Measurements from ENCODE around the gene NRAP. TPM values are rescaled to one million over a fixed set of nuclear protein-coding genes. Genes with fewer than 3 reads are reported as not detected.

Gene NRAP
- total RNA-seq, 4 donors from 2014 or later: not detected

DNA sequence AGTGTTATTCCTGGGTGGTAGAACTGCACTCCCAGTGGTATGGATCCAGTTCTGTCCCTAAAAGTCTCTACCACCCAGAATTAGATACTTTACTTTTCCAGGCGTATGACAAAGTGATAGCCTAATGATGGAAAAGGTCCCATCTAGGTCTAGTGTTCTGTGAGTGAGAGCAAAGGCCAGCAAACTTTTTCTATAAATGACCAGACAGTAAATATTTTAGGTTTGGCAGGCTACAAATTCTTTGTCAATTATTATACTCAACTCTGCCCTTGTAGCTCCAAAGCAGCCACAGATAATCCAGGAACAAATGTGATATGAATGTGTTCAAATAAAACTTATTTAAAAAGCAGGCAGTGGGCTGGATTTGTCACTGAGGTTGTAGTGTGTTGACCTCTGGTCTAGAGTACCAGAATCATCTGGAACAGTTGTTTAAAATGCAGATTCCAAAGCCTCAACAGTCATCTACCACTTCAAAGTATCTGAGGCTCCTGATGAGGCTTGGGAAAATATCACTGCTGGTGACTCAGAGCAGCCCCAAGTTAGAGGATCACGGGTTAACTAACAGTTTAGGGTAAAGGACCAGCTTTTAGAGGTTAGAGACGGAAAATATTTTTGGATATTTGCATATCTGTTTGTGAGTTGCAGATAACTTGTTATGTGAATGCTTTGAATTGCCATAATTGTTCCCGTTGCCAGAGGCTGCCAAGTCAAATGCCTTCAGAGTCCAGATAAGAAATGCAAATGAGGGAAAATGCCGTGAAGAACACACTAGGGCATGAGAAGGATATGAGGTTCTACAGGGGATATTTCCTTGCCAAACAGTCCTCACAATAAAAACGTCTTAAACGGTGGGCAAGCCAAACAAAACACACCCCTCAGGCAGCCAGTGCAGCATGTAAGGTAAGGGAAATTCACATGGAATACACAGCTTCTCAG is 19.4 kb downstream of the NRAP start:
- intact Hi-C loops (cut with DNase I): no loop called here
- Histone ChIP-seq H3K4me1 (no peaks in the 10 kb centered on the region), H3K36me3 (no peaks in the 10 kb centered on the region), H3K27me3 (no peaks in the 10 kb centered on the region), H3K9me3 (no peaks in the 10 kb centered on the region), H3K27ac (no peak overlapping the region), H3K4me3 (replicated peaks in 1 of 3) (no peak overlapping the region)
- no peak for DNase-seq
- no peak for TF ChIP-seq POLR2A (IDR thresholded peaks at IDR 0.05)
- TF ChIP-seq, protein P1, sequence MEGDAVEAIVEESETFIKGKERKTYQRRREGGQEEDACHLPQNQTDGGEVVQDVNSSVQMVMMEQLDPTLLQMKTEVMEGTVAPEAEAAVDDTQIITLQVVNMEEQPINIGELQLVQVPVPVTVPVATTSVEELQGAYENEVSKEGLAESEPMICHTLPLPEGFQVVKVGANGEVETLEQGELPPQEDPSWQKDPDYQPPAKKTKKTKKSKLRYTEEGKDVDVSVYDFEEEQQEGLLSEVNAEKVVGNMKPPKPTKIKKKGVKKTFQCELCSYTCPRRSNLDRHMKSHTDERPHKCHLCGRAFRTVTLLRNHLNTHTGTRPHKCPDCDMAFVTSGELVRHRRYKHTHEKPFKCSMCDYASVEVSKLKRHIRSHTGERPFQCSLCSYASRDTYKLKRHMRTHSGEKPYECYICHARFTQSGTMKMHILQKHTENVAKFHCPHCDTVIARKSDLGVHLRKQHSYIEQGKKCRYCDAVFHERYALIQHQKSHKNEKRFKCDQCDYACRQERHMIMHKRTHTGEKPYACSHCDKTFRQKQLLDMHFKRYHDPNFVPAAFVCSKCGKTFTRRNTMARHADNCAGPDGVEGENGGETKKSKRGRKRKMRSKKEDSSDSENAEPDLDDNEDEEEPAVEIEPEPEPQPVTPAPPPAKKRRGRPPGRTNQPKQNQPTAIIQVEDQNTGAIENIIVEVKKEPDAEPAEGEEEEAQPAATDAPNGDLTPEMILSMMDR (IDR thresholded peaks at IDR 0.05): no peak
- 33 to 46% methylated on average over 7 of the region's 7 CpGs for WGBS, 2 donors

DNA sequence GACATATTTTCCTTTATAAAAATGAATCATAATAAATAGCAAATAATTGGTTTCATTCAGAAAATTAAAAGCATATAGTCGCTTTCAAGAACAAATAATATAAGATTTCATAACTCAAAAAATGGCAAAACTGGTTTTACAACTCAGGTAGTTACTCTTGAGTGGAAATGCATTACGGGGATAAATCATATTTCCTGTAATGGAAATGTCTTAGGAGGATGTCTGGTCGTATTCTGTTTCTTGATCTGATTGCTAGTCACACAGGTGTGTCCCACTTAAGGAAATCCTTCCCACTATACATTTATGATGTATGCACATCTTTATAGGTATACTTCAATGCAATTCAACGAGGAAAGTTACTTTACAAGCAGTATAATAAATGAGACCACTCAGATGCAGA is 20.7 kb downstream of the NRAP start:
- no peaks in the 10 kb centered on the region for H3K36me3 ChIP-seq
- TF ChIP-seq, protein P1 (IDR thresholded peaks at IDR 0.05): no peak
- no peak for TF ChIP-seq POLR2A (IDR thresholded peaks at IDR 0.05)
- H3K27me3 ChIP-seq: no peaks in the 10 kb centered on the region
- 89 to 91% methylated on average over 4 of the region's 4 CpGs for WGBS, 2 donors
- no peak overlapping the region for H3K4me3 ChIP-seq (replicated peaks in 1 of 3)
- no peak overlapping the region for H3K27ac ChIP-seq
- no peak for DNase-seq
- no peaks in the 10 kb centered on the region for H3K4me1 ChIP-seq
- intact Hi-C loops (cut with DNase I): no loop called here
- no peaks in the 10 kb centered on the region for H3K9me3 ChIP-seq

- Histone ChIP-seq H3K4me1 (no peaks in the 10 kb centered on the region), H3K36me3 (no peaks in the 10 kb centered on the region), H3K27ac (no peak overlapping the region), H3K4me3 (replicated peaks in 1 of 3) (no peak overlapping the region), H3K27me3 (no peaks in the 10 kb centered on the region), H3K9me3 (no peaks in the 10 kb centered on the region)
- TF ChIP-seq POLR2A (IDR thresholded peaks at IDR 0.05): no peak
- TF ChIP-seq, protein P1 (IDR thresholded peaks at IDR 0.05): no peak
- no peak for DNase-seq
- intact Hi-C loops (cut with DNase I): no loop called here
- 70 to 96% methylated on average over 4 of the region's 4 CpGs for WGBS, 2 donors
Measured at GRCh38 chr10:113641702-113642101, 22.1 kb downstream of the NRAP start.

DNA sequence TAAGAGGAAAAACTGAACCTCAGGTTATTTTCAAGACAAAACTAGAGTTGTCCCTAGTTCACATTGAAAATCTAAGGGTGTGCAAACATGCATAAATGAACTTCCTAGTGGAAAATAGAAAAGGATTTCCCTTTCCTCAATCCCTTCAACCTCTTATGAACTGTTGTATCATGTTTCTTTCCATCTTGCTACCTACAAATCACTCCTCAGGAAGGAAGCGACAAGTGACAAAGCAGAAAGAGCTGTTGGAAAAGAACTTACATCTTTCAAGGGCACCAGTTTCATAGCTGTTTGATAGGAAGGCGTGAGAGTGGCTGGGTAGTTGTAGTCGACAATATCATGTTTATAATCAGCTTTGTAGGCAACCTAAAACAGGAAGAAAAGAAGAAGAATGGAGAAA is 23.9 kb downstream of the NRAP start:
- H3K9me3 ChIP-seq: no peaks in the 10 kb centered on the region
- H3K36me3 ChIP-seq: no peaks in the 10 kb centered on the region
- no peak for DNase-seq
- no peaks in the 10 kb centered on the region for H3K27me3 ChIP-seq
- no peak overlapping the region for H3K27ac ChIP-seq
- TF ChIP-seq, protein P1 (IDR thresholded peaks at IDR 0.05): no peak
- no peak overlapping the region for H3K4me3 ChIP-seq (replicated peaks in 1 of 3)
- WGBS, 2 donors: 82 to 93% methylated on average over 3 of the region's 3 CpGs
- intact Hi-C loops (cut with DNase I): no loop called here
- H3K4me1 ChIP-seq: no peaks in the 10 kb centered on the region

GRCh38 chr10:113631684-113632367 is 32.0 kb downstream of the NRAP start:
- Histone ChIP-seq H3K27ac (no peak overlapping the region), H3K27me3 (no peaks in the 10 kb centered on the region), H3K9me3 (no peaks in the 10 kb centered on the region), H3K36me3 (no peaks in the 10 kb centered on the region), H3K4me1 (peaks cover 6 to 8% of the 10 kb centered on the region in 2 donors), H3K4me3 (replicated peaks in 1 of 3) (no peak overlapping the region)
- 52 to 53% methylated on average over 6 of the region's 6 CpGs for WGBS, 2 donors
- no peak for DNase-seq
- TF ChIP-seq, protein P1 (IDR thresholded peaks at IDR 0.05): no peak
- no peak for TF ChIP-seq POLR2A (IDR thresholded peaks at IDR 0.05)
- intact Hi-C loops (cut with DNase I): no loop called here

All from thyroid gland (tissue), 4 donors.